Hepatocyte (in vitro differentiated cells): ENCODE data around the gene SETD3. TPM values are rescaled to one million over a fixed set of nuclear protein-coding genes. Genes with fewer than 3 reads are reported as not detected.

Source experiments
- DNase-seq: peaks from one replicate; pipeline ENCODE4 v3.0.0-alpha.2; 2016; ENCODE audit warnings: low spot score
- H2AFZ ChIP-seq: fragments of 200-600 bp; sonication (generic); 2 replicates; pipeline ENCODE4 v1.6.0; 2016; ENCODE audit warnings: antibody characterized with exemption, mild to moderate bottlenecking
- H3K27ac ChIP-seq: fragments of 200-600 bp; sonication (generic); 2 replicates; pipeline ENCODE4 v1.5.1; 2016; ENCODE audit warnings: mild to moderate bottlenecking
- H3K27me3 ChIP-seq: fragments of 200-600 bp; sonication (generic); 2 replicates; pipeline ENCODE4 v1.6.1; 2016
- H3K36me3 ChIP-seq: fragments of 200-600 bp; sonication (generic); replicated peaks from 2 replicates; pipeline ENCODE4 v1.5.1; 2016; ENCODE audit warnings: low read depth; ENCODE audit not compliant: insufficient read depth
- H3K4me1 ChIP-seq: fragments of 200-600 bp; sonication (generic); 2 replicates; pipeline ENCODE4 v1.5.1; 2016; ENCODE audit warnings: mild to moderate bottlenecking, moderate library complexity; ENCODE audit not compliant: insufficient read depth
- H3K4me2 ChIP-seq: fragments of 200-600 bp; sonication (generic); 2 replicates; pipeline ENCODE4 v1.6.0; 2016
- H3K4me3 ChIP-seq: fragments of 200-600 bp; sonication (generic); 2 replicates; pipeline ENCODE4 v1.5.1; 2016; ENCODE audit warnings: mild to moderate bottlenecking
- H3K79me2 ChIP-seq: fragments of 200-600 bp; sonication (generic); 2 replicates; pipeline ENCODE4 v1.6.0; 2017; ENCODE audit warnings: mild to moderate bottlenecking
- H3K9me2 ChIP-seq: fragments of 200-600 bp; sonication (generic); replicated peaks from 2 replicates; pipeline ENCODE4 v1.6.0; 2017; ENCODE audit warnings: mild to moderate bottlenecking; ENCODE audit not compliant: insufficient read depth
- H3K9me3 ChIP-seq: fragments of 200-600 bp; sonication (generic); 2 replicates; pipeline ENCODE4 v1.5.1; 2016; ENCODE audit warnings: low read depth, mild to moderate bottlenecking
- H4K20me1 ChIP-seq: fragments of 200-600 bp; sonication (generic); 2 replicates; pipeline ENCODE4 v1.6.0; 2016; ENCODE audit warnings: mild to moderate bottlenecking; ENCODE audit not compliant: insufficient read depth, poor library complexity, severe bottlenecking
- EZH2 ChIP-seq: fragments of 200-600 bp; sonication (generic); IDR thresholded peaks from 2 replicates; pipeline ENCODE4 v1.6.1; 2016; ENCODE audit warnings: antibody characterized with exemption, mild to moderate bottlenecking, borderline replicate concordance
- EZH2phosphoT487 ChIP-seq: fragments of 200-600 bp; sonication (generic); IDR thresholded peaks from one replicate; pipeline ENCODE4 v1.6.1; 2018; ENCODE audit warnings: antibody characterized with exemption, mild to moderate bottlenecking, low read depth, moderate library complexity; ENCODE audit not compliant: unreplicated experiment, severe bottlenecking
- WGBS: methylation state at CpG from one replicate; pipeline ENCODE4 v1.1.6; 2016; ENCODE audit warnings: low lambda C conversion rate; ENCODE audit errors: missing lambda C conversion rate; 5-methylcytosine and 5-hydroxymethylcytosine counted together
- polyA plus RNA-seq: library from polyadenylated mRNA; unstranded; fragments of >200 nt; fragmentation: Nextera tagmentation; extraction: Ambion mirVana; gene quantifications from 2 replicates; pipeline ENCODE4 v1.2.1, GENCODE V29; 2016
- total RNA-seq: library from RNA; depleted of rRNA; stranded (reverse); fragments of >200 nt; gene quantifications from 2 replicates; pipeline ENCODE4 v1.2.3, GENCODE V29; 2014
- TF ChIP-seq, protein P1 (sequence below): fragments of 200-600 bp; sonication (generic); IDR thresholded peaks from 2 replicates; pipeline ENCODE4 v1.5.1; 2016; ENCODE audit warnings: antibody characterized with exemption, mild to moderate bottlenecking; ENCODE audit not compliant: poor library complexity

The SETD3 gene
- total and polyA plus RNA-seq, 2 experiments from 2014 or later = 43.6 to 60.2 TPM

DNA sequence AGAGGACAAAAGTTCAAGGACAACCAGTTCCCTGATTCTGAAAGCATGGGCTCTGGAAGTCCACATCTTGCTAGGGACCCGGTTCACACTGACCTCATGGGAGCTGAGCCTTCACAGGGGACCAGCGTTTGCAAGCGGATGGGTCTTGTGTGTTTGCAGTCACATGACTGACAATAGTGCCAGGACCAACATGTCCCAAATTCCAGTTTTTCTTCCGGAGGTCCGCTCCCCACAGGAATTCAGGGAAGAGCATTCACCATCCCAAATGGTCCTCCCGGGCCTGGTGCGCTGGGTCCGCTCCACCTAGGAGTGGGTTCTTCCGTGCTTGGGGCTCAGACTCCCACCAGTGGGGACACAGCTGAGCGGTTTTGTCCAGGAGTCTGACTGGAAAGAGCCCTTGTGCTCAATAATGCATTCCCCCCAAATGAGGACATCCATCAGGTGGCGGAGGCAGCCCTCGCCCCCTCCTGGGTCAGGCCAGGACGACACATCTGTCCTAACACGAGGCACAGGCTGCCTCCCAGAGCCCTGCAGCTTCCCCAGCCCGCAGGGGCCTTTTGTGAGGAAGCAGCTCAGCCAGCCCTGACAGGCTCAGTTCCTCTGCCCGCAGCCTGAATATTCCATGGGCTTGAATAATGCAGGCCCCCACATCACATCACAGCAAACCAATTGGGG is 116.9 kb downstream of the SETD3 start:
- 84% methylated on average over 16 of the region's 16 CpGs for WGBS
- no peak overlapping the region for H2AFZ ChIP-seq
- no peaks in the 10 kb centered on the region for H3K9me3 ChIP-seq

DNA sequence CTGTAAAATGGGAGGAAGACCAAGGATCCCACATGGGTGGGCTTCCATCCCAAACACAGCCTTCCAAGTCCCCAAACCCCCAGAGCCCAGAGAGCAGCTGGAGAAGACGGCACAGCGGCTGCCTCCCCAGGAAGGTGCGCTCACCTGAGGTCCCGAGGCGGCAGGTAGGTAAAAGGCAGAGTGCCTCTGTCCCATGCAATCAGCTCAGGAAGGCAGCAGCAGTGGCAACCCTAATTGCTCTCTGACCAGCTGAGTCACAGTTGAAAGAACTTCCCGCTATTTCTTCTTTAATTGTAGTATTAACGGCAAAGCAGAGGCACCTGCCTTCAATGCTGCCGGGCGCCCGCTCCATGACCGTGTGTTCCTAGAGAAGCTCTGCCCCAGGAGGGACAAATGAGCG is 117.6 kb downstream of the SETD3 start:
- Histone ChIP-seq H3K36me3 (no peaks in the 10 kb centered on the region), H4K20me1 (no peaks in the 10 kb centered on the region), H3K9me3 (no peaks in the 10 kb centered on the region), H3K4me3 (no peak overlapping the region), H3K4me2 (no peak overlapping the region), H2AFZ (no peak overlapping the region), H3K4me1 (no peaks in the 10 kb centered on the region), H3K9me2 (no peaks in the 10 kb centered on the region), H3K79me2 (no peaks in the 10 kb centered on the region), H3K27me3 (no peaks in the 10 kb centered on the region), H3K27ac (no peak overlapping the region)
- TF ChIP-seq EZH2 (no peak), EZH2phosphoT487 (no peak)
- TF ChIP-seq, protein P1, sequence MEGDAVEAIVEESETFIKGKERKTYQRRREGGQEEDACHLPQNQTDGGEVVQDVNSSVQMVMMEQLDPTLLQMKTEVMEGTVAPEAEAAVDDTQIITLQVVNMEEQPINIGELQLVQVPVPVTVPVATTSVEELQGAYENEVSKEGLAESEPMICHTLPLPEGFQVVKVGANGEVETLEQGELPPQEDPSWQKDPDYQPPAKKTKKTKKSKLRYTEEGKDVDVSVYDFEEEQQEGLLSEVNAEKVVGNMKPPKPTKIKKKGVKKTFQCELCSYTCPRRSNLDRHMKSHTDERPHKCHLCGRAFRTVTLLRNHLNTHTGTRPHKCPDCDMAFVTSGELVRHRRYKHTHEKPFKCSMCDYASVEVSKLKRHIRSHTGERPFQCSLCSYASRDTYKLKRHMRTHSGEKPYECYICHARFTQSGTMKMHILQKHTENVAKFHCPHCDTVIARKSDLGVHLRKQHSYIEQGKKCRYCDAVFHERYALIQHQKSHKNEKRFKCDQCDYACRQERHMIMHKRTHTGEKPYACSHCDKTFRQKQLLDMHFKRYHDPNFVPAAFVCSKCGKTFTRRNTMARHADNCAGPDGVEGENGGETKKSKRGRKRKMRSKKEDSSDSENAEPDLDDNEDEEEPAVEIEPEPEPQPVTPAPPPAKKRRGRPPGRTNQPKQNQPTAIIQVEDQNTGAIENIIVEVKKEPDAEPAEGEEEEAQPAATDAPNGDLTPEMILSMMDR = no peak
- no peak for DNase-seq
- WGBS = 88% methylated on average over 12 of the region's 12 CpGs

More for the DNA sequence above, 116.9 kb downstream of the SETD3 start:
- no peak for DNase-seq
- Histone ChIP-seq H3K36me3 (no peaks in the 10 kb centered on the region), H3K79me2 (no peaks in the 10 kb centered on the region), H3K27me3 (no peaks in the 10 kb centered on the region), H4K20me1 (no peaks in the 10 kb centered on the region), H3K9me2 (no peaks in the 10 kb centered on the region), H3K4me2 (no peak overlapping the region), H3K4me3 (no peak overlapping the region), H3K4me1 (no peaks in the 10 kb centered on the region), H3K27ac (no peak overlapping the region)
- TF ChIP-seq, protein P1 = no peak
- TF ChIP-seq EZH2phosphoT487 (no peak), EZH2 (no peak)

DNA sequence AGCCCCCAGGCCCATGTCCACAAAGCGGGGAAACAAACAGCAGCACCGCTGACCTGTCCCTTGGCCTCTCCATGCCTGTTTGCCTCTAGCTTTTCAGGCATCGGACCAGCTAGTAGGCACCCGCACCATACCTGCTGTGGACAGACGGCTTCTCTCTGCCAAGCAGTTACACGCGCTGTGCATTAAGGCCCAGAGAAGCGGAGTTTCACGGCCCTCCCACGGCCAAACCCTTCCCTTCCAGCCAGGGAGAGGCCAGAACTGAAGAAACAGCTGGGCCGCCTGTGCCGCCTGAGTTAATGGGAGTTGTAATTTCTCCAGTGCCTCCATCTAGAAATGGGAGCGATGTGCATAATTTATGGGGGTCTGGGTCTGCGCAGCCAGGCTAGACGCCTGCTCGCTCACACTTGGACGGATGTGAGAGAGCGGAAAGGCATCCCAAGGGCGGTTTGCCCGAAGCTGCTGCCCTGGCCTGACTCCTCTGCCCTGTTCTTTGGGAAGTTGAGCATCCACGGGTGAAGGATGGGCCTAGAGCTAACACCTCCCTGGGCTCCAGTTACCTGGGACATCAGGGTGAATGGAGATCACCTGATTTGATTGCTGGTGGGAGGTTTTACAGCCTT is 119.0 kb downstream of the SETD3 start:
- no peak for DNase-seq
- Histone ChIP-seq H3K4me1 (no peaks in the 10 kb centered on the region), H3K79me2 (no peaks in the 10 kb centered on the region), H3K36me3 (no peaks in the 10 kb centered on the region), H3K9me2 (no peaks in the 10 kb centered on the region), H3K27me3 (no peaks in the 10 kb centered on the region), H3K4me2 (no peak overlapping the region), H2AFZ (no peak overlapping the region), H4K20me1 (no peaks in the 10 kb centered on the region), H3K4me3 (no peak overlapping the region), H3K9me3 (no peaks in the 10 kb centered on the region), H3K27ac (no peak overlapping the region)
- WGBS = 92% methylated on average over 21 of the region's 21 CpGs
- TF ChIP-seq EZH2phosphoT487 (no peak), EZH2 (no peak)
- TF ChIP-seq, protein P1 = no peak
